Tibial nerve (tissue), 4 donors: ENCODE measurements around the gene CDH26. TPM values are rescaled to one million over a fixed set of nuclear protein-coding genes. Genes with fewer than 3 reads are reported as not detected.
"Not testable (repeated sequence)": the region's sequence is repeated elsewhere in the genome, so short reads cannot be mapped to it uniquely, and the experiment has no call there.

ENCODE experiments used
- DNase-seq, 2 donors: peaks; one replicate each; pipeline ENCODE4 v3.0.0-alpha.2; 2019; ENCODE audit warnings: low spot score in 2 of 2
- H3K27ac ChIP-seq, 4 donors: fragments of 200-600 bp; sonication (generic) in 3 of 4; one replicate each; pipeline ENCODE4 v1.5.1; 2017 to 2019; ENCODE audit warnings: mild to moderate bottlenecking in 1 of 4
- H3K27me3 ChIP-seq, 2 donors: fragments of 200-600 bp; sonication (generic) in 1 of 2; one replicate each; pipeline versions ENCODE4 v1.5.1 to v1.6.0; 2017 to 2019
- H3K36me3 ChIP-seq, 3 donors: fragments of 200-600 bp; sonication (generic); one replicate each; pipeline ENCODE4 v1.5.1; 2018 to 2019
- H3K4me1 ChIP-seq, 4 donors: fragments of 200-600 bp; sonication (generic) in 3 of 4; one replicate each; pipeline ENCODE4 v1.5.1; 2017 to 2019
- H3K4me3 ChIP-seq, 4 donors: fragments of 200-600 bp; sonication (generic) in 3 of 4; one replicate each; pipeline ENCODE4 v1.5.1; 2017 to 2019; ENCODE audit warnings: mild to moderate bottlenecking in 1 of 4, moderate library complexity in 1 of 4
- H3K9me3 ChIP-seq, 4 donors: fragments of 200-600 bp; sonication (generic) in 3 of 4; one replicate each; pipeline ENCODE4 v1.5.1; 2017 to 2019
- EP300 ChIP-seq, 2 donors: sonication (generic); formaldehyde crosslinking; IDR thresholded peaks; one replicate each; pipeline ENCODE4 v1.6.1; 2017; ENCODE audit warnings: antibody characterized with exemption in 2 of 2, mild to moderate bottlenecking in 1 of 2
- POLR2A ChIP-seq, 2 donors: fragments of 450-650 bp; IDR thresholded peaks; one replicate each; pipeline ENCODE4 v1.6.1; 2017; ENCODE audit warnings: antibody characterized with exemption in 2 of 2, mild to moderate bottlenecking in 2 of 2, moderate library complexity in 2 of 2
- WGBS, 2 donors: methylation state at CpG; one replicate each; pipeline ENCODE4 v1.1.5; 2018; 5-methylcytosine and 5-hydroxymethylcytosine counted together
- total RNA-seq, 4 donors: library from RNA; depleted of rRNA; stranded (reverse); fragments of >200 nt; gene quantifications; one replicate each; pipeline ENCODE4 v1.1.0, GENCODE V29; 2016
- TF ChIP-seq, protein P1 (sequence below), 5 experiments: fragments of 200-600 bp in 3 of 5; fragments of 450-650 bp in 2 of 5; sonication (generic) in 3 of 5; IDR thresholded peaks; one replicate each; pipeline ENCODE4 v1.5.1; 2016 to 2019; ENCODE audit warnings: antibody characterized with exemption in 5 of 5, mild to moderate bottlenecking in 3 of 5, moderate library complexity in 2 of 5

Gene CDH26
- total RNA-seq, 4 donors from 2014 or later = 1.3 to 4.8 (median 2.6) TPM

- no peak overlapping the region for H3K27ac ChIP-seq
- H3K36me3 ChIP-seq = no peaks in the 10 kb centered on the region
- 94 to 96% methylated on average over 8 of the region's 8 CpGs for WGBS, 2 donors
- H3K9me3 ChIP-seq = no peaks in the 10 kb centered on the region
- DNase-seq = no peak
- peaks cover 0 to 3% (median under 1%) of the 10 kb centered on the region in 4 donors for H3K4me1 ChIP-seq
- peaks cover 0 to 7% of the 10 kb centered on the region in 2 donors for H3K27me3 ChIP-seq
- no peak overlapping the region for H3K4me3 ChIP-seq
- TF ChIP-seq, protein P1, sequence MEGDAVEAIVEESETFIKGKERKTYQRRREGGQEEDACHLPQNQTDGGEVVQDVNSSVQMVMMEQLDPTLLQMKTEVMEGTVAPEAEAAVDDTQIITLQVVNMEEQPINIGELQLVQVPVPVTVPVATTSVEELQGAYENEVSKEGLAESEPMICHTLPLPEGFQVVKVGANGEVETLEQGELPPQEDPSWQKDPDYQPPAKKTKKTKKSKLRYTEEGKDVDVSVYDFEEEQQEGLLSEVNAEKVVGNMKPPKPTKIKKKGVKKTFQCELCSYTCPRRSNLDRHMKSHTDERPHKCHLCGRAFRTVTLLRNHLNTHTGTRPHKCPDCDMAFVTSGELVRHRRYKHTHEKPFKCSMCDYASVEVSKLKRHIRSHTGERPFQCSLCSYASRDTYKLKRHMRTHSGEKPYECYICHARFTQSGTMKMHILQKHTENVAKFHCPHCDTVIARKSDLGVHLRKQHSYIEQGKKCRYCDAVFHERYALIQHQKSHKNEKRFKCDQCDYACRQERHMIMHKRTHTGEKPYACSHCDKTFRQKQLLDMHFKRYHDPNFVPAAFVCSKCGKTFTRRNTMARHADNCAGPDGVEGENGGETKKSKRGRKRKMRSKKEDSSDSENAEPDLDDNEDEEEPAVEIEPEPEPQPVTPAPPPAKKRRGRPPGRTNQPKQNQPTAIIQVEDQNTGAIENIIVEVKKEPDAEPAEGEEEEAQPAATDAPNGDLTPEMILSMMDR (IDR thresholded peaks at IDR 0.05) = no peak
- TF ChIP-seq EP300 (IDR thresholded peaks at IDR 0.05) (no peak), POLR2A (IDR thresholded peaks at IDR 0.05) (no peak)
These were observed 82.4 kb downstream of the CDH26 start for GRCh38 chr20:60040471-60041162.

DNA sequence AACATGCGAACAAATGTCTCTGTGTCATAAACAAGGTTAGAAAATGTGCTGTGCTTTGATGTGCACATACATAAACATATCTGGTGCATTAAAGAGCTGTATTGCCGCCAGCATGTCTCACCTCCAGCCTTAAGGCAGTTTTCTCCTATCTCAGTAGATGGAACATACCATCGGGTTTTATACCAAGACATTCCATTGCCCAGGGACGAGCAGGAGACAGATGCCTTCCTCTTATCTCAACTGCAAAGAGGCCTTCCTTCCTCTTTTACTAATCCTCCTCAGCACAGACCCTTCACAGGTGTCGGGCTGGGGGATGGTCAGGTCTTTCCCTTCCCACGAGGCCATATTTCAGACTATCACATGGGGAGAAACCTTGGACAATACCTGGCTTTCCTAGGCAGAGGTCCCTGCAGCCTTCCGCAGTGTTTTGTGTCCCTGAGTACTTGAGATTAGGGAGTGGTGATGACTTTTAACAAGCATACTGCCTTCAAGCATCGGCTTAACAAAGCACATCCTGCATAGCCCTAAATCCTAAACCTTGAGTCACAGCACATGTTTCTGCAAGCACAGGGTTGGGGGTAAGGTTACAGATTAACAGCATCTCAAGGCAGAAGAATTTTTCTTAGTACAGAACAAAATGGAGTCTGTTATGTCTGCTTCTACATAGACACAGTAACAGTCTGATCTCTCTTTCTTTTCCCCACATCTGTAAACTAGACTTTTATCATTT lies 83.4 kb downstream of the CDH26 start:
- H3K27ac ChIP-seq, H3K4me1 ChIP-seq, H3K9me3 ChIP-seq, H3K4me3 ChIP-seq, DNase-seq, H3K27me3 ChIP-seq, H3K36me3 ChIP-seq: not testable (repeated sequence)
- 48 to 57% methylated on average over 8 of the region's 8 CpGs for WGBS, 2 donors

DNA sequence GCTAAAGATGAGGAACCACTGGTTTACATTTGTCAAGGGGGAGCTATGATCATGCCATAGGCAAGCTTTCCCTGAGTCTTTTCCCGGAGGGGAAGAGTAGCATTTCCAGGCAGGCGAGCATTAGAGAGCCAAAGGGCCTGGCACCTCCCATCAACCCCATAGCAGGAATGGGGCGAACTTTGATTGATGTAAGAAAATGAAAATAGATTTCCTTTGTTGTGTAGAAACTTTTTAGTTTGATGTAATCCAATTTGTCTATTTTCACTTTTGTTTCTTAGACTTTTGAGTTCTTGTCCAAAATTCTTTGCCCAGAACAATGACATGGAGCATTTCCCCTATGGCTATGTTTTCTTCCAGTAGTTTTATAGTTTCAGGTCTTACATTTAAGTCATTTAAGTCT lies 85.2 kb downstream of the CDH26 start:
- TF ChIP-seq, protein P1 (IDR thresholded peaks at IDR 0.05) = no peak
- TF ChIP-seq POLR2A (IDR thresholded peaks at IDR 0.05) (no peak), EP300 (IDR thresholded peaks at IDR 0.05) (no peak)
- WGBS, 2 donors = 94 to 95% methylated on average over 3 of the region's 3 CpGs

DNA sequence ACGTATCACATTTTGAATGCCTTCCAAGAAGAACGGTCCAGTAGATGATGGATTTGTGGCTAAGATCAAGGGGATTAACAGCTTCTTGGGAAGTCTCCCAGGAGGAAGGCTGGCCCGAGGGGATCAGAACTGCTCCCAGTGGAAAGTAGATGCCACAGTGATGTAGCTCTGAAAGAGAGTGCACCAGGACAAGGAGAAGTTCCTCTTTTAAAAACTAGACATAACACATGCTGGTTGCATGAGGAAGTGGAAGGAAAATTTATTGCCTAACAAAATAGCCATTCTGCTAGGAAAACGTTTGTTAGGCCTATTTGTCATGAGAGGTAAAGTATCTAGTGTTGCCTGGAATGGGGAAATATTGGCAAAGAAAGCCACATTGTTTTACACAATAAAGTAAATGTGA lies 87.8 kb downstream of the CDH26 start:
- no peaks in the 10 kb centered on the region for H3K36me3 ChIP-seq
- DNase-seq = no peak
- H3K4me1 ChIP-seq = peaks cover 0 to 14% (median 3%) of the 10 kb centered on the region in 4 donors
- H3K27ac ChIP-seq = peak overlapping the region in 3 of 4 donors; percentile 36 to 73 (median 67)
- peaks cover 0 to 12% of the 10 kb centered on the region in 2 donors for H3K27me3 ChIP-seq
- H3K4me3 ChIP-seq = no peak overlapping the region
- H3K9me3 ChIP-seq = no peaks in the 10 kb centered on the region
- peak in 1 of 2 donors; percentile 74 for TF ChIP-seq EP300 (IDR thresholded peaks at IDR 0.05)
- TF ChIP-seq POLR2A (IDR thresholded peaks at IDR 0.05) = no peak
- WGBS, 2 donors = 8 to 18% methylated on average over 4 of the region's 4 CpGs

More for the DNA sequence above, 85.2 kb downstream of the CDH26 start:
- Histone ChIP-seq H3K27me3 (peaks cover 0 to 7% of the 10 kb centered on the region in 2 donors), H3K4me3 (no peak overlapping the region), H3K36me3 (no peaks in the 10 kb centered on the region), H3K4me1 (peaks cover 0 to 14% (median 3%) of the 10 kb centered on the region in 4 donors), H3K27ac (no peak overlapping the region), H3K9me3 (no peaks in the 10 kb centered on the region)
- DNase-seq = no peak

DNA sequence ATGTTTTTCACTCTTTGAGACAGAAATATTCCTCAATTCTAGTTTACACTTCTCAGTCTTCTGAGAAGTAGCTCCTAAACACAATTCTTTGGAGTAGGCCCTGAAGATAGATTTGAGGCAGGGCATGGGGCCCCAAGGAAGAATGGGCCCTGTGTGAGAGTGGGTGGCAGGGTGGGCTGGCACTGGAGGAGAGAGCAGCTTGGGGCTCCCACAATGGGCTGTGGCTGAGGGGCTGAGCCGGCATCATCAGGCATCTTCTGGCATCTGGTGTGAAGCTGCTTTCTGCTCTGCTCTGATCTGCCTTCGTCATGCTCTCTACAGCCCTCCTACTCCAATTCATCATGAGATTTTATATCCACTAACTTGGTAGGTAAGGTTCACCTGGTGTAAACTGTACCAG lies 88.2 kb downstream of the CDH26 start:
- DNase-seq = no peak
- Histone ChIP-seq H3K36me3 (no peaks in the 10 kb centered on the region), H3K4me3 (no peak overlapping the region), H3K9me3 (no peaks in the 10 kb centered on the region), H3K4me1 (peaks cover 0 to 14% (median 3%) of the 10 kb centered on the region in 4 donors), H3K27ac (peak overlapping the region in 3 of 4 donors; percentile 36 to 73 (median 67)), H3K27me3 (peaks cover 0 to 12% of the 10 kb centered on the region in 2 donors)
- TF ChIP-seq, protein P1 (IDR thresholded peaks at IDR 0.05) = no peak
- TF ChIP-seq POLR2A (IDR thresholded peaks at IDR 0.05) = no peak
- TF ChIP-seq EP300 (IDR thresholded peaks at IDR 0.05) = no peak
- 61 to 72% methylated on average over 2 of the region's 2 CpGs for WGBS, 2 donors

DNA sequence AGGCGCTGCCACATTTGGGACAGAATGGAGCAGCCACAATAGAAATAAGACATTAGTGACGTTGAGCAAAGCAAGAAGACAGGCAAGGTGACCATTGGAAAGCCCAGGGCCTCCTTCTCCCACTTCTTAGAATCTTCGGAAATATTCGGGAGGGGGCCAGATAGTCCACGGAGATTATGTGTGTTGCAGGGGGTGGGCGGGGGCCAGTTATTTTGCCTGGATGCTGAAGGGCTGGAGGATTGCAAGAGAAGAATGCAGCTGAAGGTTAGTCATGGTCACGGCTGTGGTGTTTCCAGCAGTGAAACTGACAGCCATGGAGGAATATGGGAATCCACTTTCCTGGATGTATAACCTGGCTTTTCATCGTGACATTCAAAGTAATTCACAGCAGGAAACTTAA lies 88.6 kb downstream of the CDH26 start:
- Histone ChIP-seq H3K9me3 (no peaks in the 10 kb centered on the region), H3K4me1 (peaks cover 0 to 14% (median 3%) of the 10 kb centered on the region in 4 donors), H3K27me3 (peaks cover 0 to 12% of the 10 kb centered on the region in 2 donors), H3K4me3 (no peak overlapping the region), H3K36me3 (no peaks in the 10 kb centered on the region), H3K27ac (peak overlapping the region in 3 of 4 donors; percentile 36 to 73 (median 67))
- TF ChIP-seq EP300 (IDR thresholded peaks at IDR 0.05) (no peak), POLR2A (IDR thresholded peaks at IDR 0.05) (no peak)
- TF ChIP-seq, protein P1 (IDR thresholded peaks at IDR 0.05) = no peak
- 90 to 91% methylated on average over 8 of the region's 8 CpGs for WGBS, 2 donors
- no peak for DNase-seq
